IPS DF 19.7 (cell line): ENCODE results near the gene CFTR.
"Not testable (repeated sequence)": the region's sequence is repeated elsewhere in the genome, so short reads cannot be mapped to it uniquely, and the experiment has no call there.

Experiments used
- DNase-seq: peaks from one replicate; pipeline ENCODE4 v3.0.0-alpha.2; 2013; ENCODE audit warnings: low read depth, low spot score

The CFTR gene

GRCh38 chr7:117495308-117495707 lies 15.5 kb downstream of the CFTR start:
- DNase-seq, result no peak

- no peak for DNase-seq
These were observed 22.5 kb downstream of the CFTR start for GRCh38 chr7:117502331-117502730.

- no peak for DNase-seq
These were observed 25.4 kb downstream of the CFTR start for GRCh38 chr7:117505238-117505637.

- no peak for DNase-seq
These were observed 28.9 kb downstream of the CFTR start for GRCh38 chr7:117508676-117509075.

GRCh38 chr7:117517194-117517593 lies 37.4 kb downstream of the CFTR start:
- not testable (repeated sequence) for DNase-seq

GRCh38 chr7:117530390-117530789 lies 50.6 kb downstream of the CFTR start:
- DNase-seq, result no peak

- no peak for DNase-seq
These were observed 51.9 kb downstream of the CFTR start for GRCh38 chr7:117531595-117532244.

- DNase-seq, result no peak
These were observed 58.2 kb downstream of the CFTR start for GRCh38 chr7:117538053-117538452.

- no peak for DNase-seq
These were observed 64.2 kb downstream of the CFTR start for GRCh38 chr7:117544061-117544460.

- DNase-seq, result no peak
These were observed 68.2 kb downstream of the CFTR start for GRCh38 chr7:117548035-117548434.

GRCh38 chr7:117550625-117551024 lies 70.8 kb downstream of the CFTR start:
- no peak for DNase-seq

- DNase-seq, result no peak
These were observed 72.8 kb downstream of the CFTR start for GRCh38 chr7:117552660-117553059.

- DNase-seq, result no peak
These were observed 75.4 kb downstream of the CFTR start for GRCh38 chr7:117555260-117555659.

- DNase-seq, result no peak
These were observed 79.6 kb downstream of the CFTR start for GRCh38 chr7:117559391-117559790.

GRCh38 chr7:117560030-117560429 lies 80.2 kb downstream of the CFTR start:
- DNase-seq, result no peak

GRCh38 chr7:117562759-117563158 lies 82.9 kb downstream of the CFTR start:
- DNase-seq, result no peak

- no peak for DNase-seq
These were observed 84.3 kb downstream of the CFTR start for GRCh38 chr7:117564080-117564479.

- DNase-seq, result no peak
These were observed 84.8 kb downstream of the CFTR start for GRCh38 chr7:117564627-117565026.

GRCh38 chr7:117565226-117565625 lies 85.4 kb downstream of the CFTR start:
- no peak for DNase-seq

- DNase-seq, result no peak
These were observed 88.0 kb downstream of the CFTR start for GRCh38 chr7:117567781-117568180.

- no peak for DNase-seq
These were observed 93.2 kb downstream of the CFTR start for GRCh38 chr7:117572856-117573620.

- no peak for DNase-seq
These were observed 101.6 kb downstream of the CFTR start for GRCh38 chr7:117581424-117581823.

- DNase-seq, result no peak
These were observed 102.4 kb downstream of the CFTR start for GRCh38 chr7:117582219-117582704.
